ENCODE results near the gene SH3RF3.

Gene SH3RF3

GRCh38 chr2:109404681-109405080 lies 275.7 kb downstream of the SH3RF3 start:
- DNase-seq: no peak

DNA sequence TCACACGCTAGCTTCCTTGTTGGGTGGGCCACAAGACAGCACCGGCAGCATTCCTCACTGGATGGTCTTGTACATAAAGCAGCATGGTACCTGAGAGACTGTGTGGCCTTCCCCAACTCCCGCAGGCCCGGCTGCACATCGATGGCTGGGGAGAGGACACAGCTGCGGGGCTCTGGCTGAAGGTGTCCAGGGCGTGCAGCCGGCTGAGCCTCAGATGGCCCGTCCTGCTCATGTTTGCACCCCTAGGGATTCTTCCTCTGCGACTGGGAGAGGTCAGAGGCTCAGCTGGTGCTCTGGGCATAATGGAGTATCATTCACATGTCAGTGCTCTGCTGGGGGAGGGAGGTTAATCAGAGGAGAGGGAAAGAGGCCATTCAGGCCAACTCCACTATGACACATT lies 276.9 kb downstream of the SH3RF3 start:
- DNase-seq: no peak

DNA sequence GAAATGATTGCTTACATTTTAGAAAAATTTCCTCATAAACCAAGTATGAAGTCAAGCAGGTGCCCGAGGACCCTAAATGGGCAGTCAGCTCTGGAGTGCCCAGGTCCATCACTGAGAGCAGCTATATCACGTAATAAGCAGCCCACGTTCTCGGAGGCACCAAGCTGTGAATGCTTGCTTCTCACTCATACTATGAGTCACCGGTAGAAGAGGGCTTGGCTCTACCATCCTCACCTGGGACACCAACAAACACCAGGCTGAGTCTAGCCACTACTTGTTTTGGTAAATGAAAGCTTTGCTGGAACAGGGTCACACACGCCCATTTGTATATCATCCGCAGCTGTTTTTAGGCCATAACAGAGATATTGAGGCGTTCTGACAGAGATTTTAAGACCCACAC lies 277.3 kb downstream of the SH3RF3 start:
- no peak for DNase-seq

GRCh38 chr2:109407276-109408042 lies 278.5 kb downstream of the SH3RF3 start:
- no peak for DNase-seq

DNA sequence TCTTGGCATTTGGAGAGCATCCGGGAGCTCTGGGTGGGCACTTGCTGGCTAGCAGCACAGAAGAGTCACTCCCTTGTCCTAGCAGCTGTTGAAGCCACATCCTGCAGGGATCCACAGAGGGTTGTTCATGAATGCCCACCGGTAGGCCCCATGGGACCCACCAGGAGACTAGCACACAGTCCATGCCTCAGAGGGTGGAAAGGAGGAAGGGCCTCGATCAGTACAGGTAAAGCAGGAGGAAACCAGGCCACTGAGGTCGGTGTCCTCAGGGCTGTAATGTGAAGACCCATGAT lies 279.0 kb downstream of the SH3RF3 start:
- no peak for DNase-seq

DNA sequence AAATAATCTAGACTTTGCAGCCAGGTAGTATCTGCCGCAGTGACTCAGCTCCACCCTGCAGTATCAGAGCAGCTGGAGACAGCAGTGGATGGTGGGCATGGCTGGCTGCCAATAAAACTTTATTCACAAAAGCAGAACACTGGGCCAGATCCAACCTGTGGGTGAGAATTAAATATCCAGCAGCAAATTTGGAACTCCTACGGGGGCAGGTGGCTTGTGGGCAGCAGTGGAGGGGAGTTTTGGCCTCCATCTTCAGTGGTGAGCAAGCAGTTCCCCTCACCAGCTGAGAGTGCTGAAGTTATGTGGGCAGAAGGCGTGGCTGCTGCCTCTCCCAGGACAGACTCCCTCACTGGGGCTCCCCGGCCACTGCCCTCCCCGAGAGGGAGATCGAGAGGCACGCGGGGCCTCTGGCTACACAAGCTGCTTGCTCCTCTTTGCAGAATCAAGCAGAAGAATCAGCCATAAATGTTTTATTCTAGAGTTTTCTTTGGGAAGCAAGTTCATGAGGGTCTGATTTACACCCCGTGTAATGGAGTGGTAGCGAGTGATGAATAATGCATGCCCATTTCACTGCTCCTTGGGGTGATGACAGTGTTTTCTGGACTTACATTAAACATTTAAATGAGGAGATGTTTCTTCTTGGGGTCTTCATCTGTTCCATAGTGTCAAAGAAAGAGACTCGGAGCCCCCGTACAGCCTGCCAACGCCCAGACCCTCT lies 280.5 kb downstream of the SH3RF3 start:
- no peak for DNase-seq

DNA sequence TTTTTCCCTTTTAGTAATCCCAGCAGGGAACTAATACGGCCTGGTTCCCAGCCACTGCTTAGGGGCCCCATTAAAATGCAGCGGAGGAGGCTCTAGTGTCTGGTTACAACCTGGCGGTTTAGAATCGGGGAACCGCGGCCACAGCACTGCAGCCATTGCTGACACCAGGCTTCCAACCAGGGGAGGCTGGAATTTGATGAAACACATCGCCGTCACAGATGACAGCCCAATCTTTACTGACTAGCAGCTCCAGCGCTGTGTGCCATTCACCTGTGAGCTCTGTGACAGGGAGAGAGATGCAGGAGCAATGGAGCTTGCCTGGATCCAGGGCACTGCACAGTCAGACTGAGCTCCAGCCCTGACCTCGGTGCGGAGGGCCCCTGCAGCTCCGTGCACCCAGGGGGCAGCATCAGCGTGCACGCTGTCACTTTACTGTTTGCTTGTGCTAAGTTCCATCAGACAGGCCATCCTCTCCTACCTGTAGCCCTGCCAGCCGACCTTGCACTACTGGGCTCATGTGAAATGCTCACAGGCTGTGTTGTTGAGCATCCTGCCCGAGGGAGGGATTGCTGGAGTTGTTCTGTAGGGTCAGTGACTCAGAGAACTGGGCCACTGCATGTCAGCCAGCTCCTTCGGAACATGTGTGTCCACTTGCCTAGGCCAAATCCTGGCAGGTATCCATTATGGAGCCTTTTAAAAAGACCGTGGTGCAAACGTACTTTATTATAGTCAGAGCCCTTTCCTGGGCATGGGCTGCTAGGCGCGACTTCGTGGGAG lies 281.2 kb downstream of the SH3RF3 start:
- DNase-seq: no peak

DNA sequence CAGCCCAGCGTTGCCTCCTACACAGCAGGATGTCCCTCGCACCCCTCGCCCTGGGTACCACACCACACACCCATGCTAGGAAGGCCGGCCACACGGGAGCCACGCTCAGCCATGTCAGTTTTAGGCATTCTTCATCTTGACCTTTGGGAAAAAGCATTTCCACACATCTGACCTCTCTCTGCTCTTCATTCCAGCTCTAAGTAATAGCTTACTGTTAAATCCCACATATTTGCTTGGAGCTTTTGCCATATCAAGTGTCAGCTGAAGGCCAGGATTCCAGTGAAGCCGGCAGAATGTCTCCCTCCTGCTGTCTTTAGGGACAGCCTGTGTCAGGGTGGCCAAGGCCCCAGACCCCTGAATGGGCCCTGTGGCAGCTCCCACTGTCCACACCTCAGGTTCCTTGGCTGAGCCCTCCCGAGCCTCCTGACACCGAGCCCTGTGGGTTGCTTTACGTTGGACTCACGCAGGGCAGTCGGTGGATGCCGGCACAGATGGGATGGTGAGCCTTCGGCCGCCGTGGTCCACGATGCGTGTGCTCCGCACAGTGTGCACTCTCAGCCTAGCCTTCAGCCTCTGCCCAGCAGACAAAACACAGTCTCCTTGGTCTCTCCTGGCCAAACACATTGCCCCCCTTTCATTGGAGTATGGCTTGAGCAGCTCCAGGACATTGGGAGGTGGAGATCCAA lies 282.8 kb downstream of the SH3RF3 start:
- DNase-seq: no peak

DNA sequence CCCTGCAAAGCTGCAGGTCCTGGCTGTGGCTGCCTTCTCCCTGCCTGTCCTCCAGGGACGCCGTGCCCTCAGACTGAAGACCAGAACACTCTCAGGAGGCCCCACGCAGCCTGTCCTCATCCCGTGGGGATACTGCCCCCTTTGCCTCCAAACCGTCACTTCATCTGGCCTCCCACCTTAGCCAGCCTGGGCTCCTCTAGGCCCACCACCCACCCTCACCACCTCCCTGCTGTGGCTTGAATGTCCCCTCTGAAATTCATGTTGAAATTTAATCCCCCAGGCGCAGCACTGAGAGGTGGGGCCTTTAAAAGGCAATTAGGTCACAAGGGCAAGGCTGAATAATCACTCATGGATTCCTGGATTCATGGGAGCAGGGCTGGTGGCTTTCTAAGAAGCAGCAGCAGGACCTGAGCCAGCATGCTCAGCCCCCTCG lies 286.6 kb downstream of the SH3RF3 start:
- no peak for DNase-seq

GRCh38 chr2:109417701-109418335 lies 288.8 kb downstream of the SH3RF3 start:
- DNase-seq: no peak

- no peak for DNase-seq
Measured at GRCh38 chr2:109418716-109419115, 289.7 kb downstream of the SH3RF3 start.

GRCh38 chr2:109419171-109419756 lies 290.3 kb downstream of the SH3RF3 start:
- DNase-seq: no peak

- no peak for DNase-seq
Measured at GRCh38 chr2:109419960-109420370, 291.0 kb downstream of the SH3RF3 start.

GRCh38 chr2:109421101-109421500 lies 292.1 kb downstream of the SH3RF3 start:
- no peak for DNase-seq

DNA sequence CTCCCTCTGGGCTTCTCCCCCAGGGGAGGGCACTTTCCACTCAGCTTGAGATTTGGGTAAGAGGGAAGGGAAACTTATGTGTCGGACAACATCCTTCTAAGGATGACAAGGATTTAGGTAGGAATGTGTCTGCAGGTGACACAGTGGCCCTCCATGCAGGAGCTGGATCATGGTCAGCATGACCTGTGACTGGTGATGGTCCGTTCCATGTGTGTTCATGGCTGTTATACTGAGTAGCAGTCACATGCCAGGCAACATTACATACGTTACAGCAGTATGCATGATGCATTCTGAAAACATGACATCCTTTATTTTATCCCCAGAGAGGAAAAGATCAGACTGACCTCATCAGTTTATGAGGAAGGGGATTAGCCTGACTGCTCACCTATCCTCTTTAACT lies 292.6 kb downstream of the SH3RF3 start:
- DNase-seq: no peak

GRCh38 chr2:109422071-109422757 lies 293.2 kb downstream of the SH3RF3 start:
- no peak for DNase-seq

GRCh38 chr2:109422758-109423500 lies 293.9 kb downstream of the SH3RF3 start:
- no peak for DNase-seq

- no peak for DNase-seq
Measured at GRCh38 chr2:109423556-109424359, 294.8 kb downstream of the SH3RF3 start.

DNA sequence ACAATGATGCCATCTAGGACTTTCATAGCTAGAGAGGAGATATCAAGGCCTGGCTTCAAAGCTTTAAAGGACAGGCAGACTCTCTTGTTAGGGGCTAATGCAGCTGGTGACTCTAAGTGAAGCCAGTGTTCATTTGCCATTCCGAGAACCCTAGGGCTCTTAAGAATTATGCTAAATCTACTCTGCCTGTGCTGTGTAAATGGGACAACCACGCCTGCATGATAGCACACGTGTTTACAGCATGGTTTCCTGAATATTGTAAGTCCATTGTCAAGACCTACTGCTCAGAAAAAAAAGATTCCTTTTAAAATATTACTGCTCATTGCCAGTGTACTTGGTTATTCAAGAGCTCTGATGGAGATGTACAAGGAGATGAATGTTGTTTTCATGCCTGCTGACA lies 296.4 kb downstream of the SH3RF3 start:
- DNase-seq: no peak

DNA sequence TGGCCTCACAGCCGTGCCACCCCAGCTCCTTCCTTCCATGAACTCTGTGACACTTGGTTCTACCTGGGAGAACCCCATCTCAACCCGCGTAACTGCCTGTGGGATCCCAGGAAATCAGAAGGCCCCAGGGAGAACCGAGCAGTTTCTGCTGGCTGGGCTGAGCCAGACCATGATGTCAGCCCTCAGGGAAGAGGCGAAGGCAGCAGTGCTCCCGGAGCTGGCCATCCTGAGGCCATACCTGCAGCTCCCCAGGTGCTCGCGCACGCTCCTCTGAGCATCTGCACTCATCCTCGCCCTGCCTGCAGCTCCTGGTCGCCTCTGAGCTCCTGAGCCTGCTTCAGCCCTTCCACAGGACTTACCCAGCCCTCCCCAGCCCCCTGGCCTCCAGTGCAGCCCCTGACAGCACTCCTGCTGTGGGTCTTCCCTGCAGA lies 298.7 kb downstream of the SH3RF3 start:
- no peak for DNase-seq

Measured in activated CD4-positive, alpha-beta T cell treated with anti-CD3 and anti-CD28 coated beads for 1 hour (primary cell).